ENCODE results near the gene SLC28A2. TPM values are rescaled to one million over a fixed set of nuclear protein-coding genes. Genes with fewer than 3 reads are reported as not detected.

Gene SLC28A2
- total RNA-seq, 2 donors from 2014 or later: 21.6 to 54.9 TPM

- Histone ChIP-seq H3K4me1 (no peaks in the 10 kb centered on the region), H3K27me3 (no peaks in the 10 kb centered on the region), H3K4me3 (no peak overlapping the region), H3K9ac (ENCODE audit: low read depth in 2 of 2, low read length in 2 of 2) (no peak overlapping the region), H3K27ac (no peak overlapping the region), H3K36me3 (no peaks in the 10 kb centered on the region), H3K9me3 (no peaks in the 10 kb centered on the region)
- intact Hi-C loops (cut with DNase I): no loop called here
- DNase-seq: no peak
- no peak for TF ChIP-seq CTCF (IDR thresholded peaks at IDR 0.05)
Measured at GRCh38 chr15:45320581-45321205, 68.7 kb downstream of the SLC28A2 start.

- H3K9me3 ChIP-seq: no peaks in the 10 kb centered on the region
- no peaks in the 10 kb centered on the region for H3K4me1 ChIP-seq
- no peaks in the 10 kb centered on the region for H3K27me3 ChIP-seq
- TF ChIP-seq CTCF (IDR thresholded peaks at IDR 0.05): no peak
- H3K4me3 ChIP-seq: no peak overlapping the region
- no peak for DNase-seq
- intact Hi-C loops (cut with DNase I): no loop called here
- H3K27ac ChIP-seq: no peak overlapping the region
- H3K36me3 ChIP-seq: no peaks in the 10 kb centered on the region
- no peak overlapping the region for H3K9ac ChIP-seq (ENCODE audit: low read depth in 2 of 2, low read length in 2 of 2)
Measured at GRCh38 chr15:45326280-45326679, 74.2 kb downstream of the SLC28A2 start.

GRCh38 chr15:45326741-45327140, 74.7 kb downstream of the SLC28A2 start:
- H3K4me3 ChIP-seq: no peak overlapping the region
- no peaks in the 10 kb centered on the region for H3K36me3 ChIP-seq
- no peak overlapping the region for H3K9ac ChIP-seq (ENCODE audit: low read depth in 2 of 2, low read length in 2 of 2)
- no peak for DNase-seq
- no peaks in the 10 kb centered on the region for H3K4me1 ChIP-seq
- no peaks in the 10 kb centered on the region for H3K9me3 ChIP-seq
- intact Hi-C loops (cut with DNase I): no loop called here
- no peak overlapping the region for H3K27ac ChIP-seq
- TF ChIP-seq CTCF (IDR thresholded peaks at IDR 0.05): no peak
- H3K27me3 ChIP-seq: no peaks in the 10 kb centered on the region

Other genes with a start within 250 kb of the SLC28A2 start
- 10 to 100 TPM; 15.1 to 44.2 TPM for gene SORD, start 229.0 kb upstream of the SLC28A2 start, total RNA-seq
- 100 to 1,000 TPM in 1 of 2 donors, 10 to 100 TPM in 1; 40.0 to 111 TPM for gene DUOX2, start 138.1 kb upstream of the SLC28A2 start, total RNA-seq
- gene DUOXA2, start 137.9 kb upstream of the SLC28A2 start, total RNA-seq: 10 to 100 TPM; 30.2 to 48.5 TPM
- gene DUOXA1, start 122.4 kb upstream of the SLC28A2 start, total RNA-seq: 1 to 10 TPM in 1 of 2 donors, under 1 TPM in 1; 0.88 to 1.3 TPM
- under 1 TPM; 0.45 to 0.96 TPM for gene DUOX1, start 122.2 kb upstream of the SLC28A2 start, total RNA-seq
- gene SHF, start 64.3 kb upstream of the SLC28A2 start, total RNA-seq: 10 to 100 TPM in 1 of 2 donors, 1 to 10 TPM in 1; 8.7 to 14.7 TPM
- gene GATM, start 126.3 kb downstream of the SLC28A2 start, total RNA-seq: 10 to 100 TPM in 1 of 2 donors, 1 to 10 TPM in 1; 6.4 to 17.9 TPM